ENCODE data around the gene GSTO1.

The GSTO1 gene

GRCh38 chr10:104301907-104302690 is 47.4 kb downstream of the GSTO1 start:
- DNase-seq = no peak

GRCh38 chr10:104303594-104304355 is 49.1 kb downstream of the GSTO1 start:
- no peak for DNase-seq

- DNase-seq = no peak
These were observed 49.7 kb downstream of the GSTO1 start for GRCh38 chr10:104304356-104304745.

GRCh38 chr10:104304927-104305326 is 50.2 kb downstream of the GSTO1 start:
- DNase-seq = no peak

- no peak for DNase-seq
These were observed 52.2 kb downstream of the GSTO1 start for GRCh38 chr10:104306897-104307296.

- no peak for DNase-seq
These were observed 53.1 kb downstream of the GSTO1 start for GRCh38 chr10:104307576-104308438.

GRCh38 chr10:104308439-104308903 is 53.8 kb downstream of the GSTO1 start:
- DNase-seq = no peak

- no peak for DNase-seq
These were observed 55.6 kb downstream of the GSTO1 start for GRCh38 chr10:104309980-104310978.

- no peak for DNase-seq
These were observed 56.6 kb downstream of the GSTO1 start for GRCh38 chr10:104311184-104311720.

GRCh38 chr10:104314591-104315485 is 60.1 kb downstream of the GSTO1 start:
- no peak for DNase-seq

GRCh38 chr10:104315486-104315921 is 60.8 kb downstream of the GSTO1 start:
- no peak for DNase-seq

GRCh38 chr10:104316321-104317099 is 61.8 kb downstream of the GSTO1 start:
- DNase-seq = no peak
